ENCODE results near the gene SYT17. TPM values are rescaled to one million over a fixed set of nuclear protein-coding genes. Genes with fewer than 3 reads are reported as not detected.

The SYT17 gene
- total and polyA plus RNA-seq, 2 experiments from 2014 or later = 6.7 to 6.9 TPM

DNA sequence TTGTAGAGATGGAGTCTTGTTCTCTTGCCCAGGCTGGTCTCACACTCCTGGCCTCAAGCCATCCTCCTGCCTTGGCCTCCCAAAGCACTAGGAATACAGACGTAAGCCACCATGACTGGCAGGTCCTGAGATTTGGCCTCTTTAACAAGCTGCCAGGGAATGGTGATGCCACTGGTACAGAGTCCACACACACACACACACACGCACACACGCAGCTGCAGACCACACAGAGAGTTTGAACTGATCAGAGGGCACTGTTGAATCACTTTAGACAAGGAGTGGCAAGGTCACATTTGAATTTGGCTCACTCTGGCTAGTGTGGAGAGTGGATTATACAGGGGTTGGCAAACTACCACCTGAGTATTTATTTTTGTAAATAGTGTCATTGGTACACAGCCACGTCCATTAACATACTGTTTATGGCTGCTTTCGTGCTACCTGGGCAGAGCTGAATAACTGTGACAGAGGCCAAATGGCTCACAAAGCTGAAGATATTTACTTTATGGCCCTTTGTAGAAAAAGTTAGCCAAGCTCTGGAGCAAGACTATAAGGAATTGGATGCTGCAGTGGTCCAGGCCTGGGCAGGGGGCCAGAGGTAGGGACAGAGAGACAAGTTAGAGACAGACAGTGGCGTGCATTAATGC is 44.4 kb upstream of the SYT17 start:
- no peak overlapping the region for H2AFZ ChIP-seq
- H3K9me3 ChIP-seq (ENCODE audit: low read depth) = no peaks in the 10 kb centered on the region
- 75% methylated on average over 6 of the region's 6 CpGs for WGBS (ENCODE audit: low lambda C conversion rate, missing lambda C conversion rate)
- no peak overlapping the region for H3K4me3 ChIP-seq
- H3K4me1 ChIP-seq (ENCODE audit: insufficient read depth) = peaks cover 6% of the 10 kb centered on the region
- no peaks in the 10 kb centered on the region for H3K9me2 ChIP-seq (replicated peaks; ENCODE audit: insufficient read depth)
- peak; percentile 35 for DNase-seq (ENCODE audit: low spot score)
- H3K27ac ChIP-seq = peak overlapping the region; percentile 2
- H3K27me3 ChIP-seq = no peaks in the 10 kb centered on the region
- peaks cover 10% of the 10 kb centered on the region for H3K79me2 ChIP-seq
- H3K4me2 ChIP-seq = no peak overlapping the region
- H3K36me3 ChIP-seq (replicated peaks; ENCODE audit: insufficient read depth, low read depth) = no peaks in the 10 kb centered on the region
- H4K20me1 ChIP-seq (ENCODE audit: insufficient read depth, poor library complexity, severe bottlenecking) = peaks cover 3% of the 10 kb centered on the region
- TF ChIP-seq EZH2 (IDR thresholded peaks at IDR 0.05; ENCODE audit: borderline replicate concordance) = no peak
- TF ChIP-seq EZH2phosphoT487 (IDR thresholded peaks at IDR 0.05; ENCODE audit: low read depth, severe bottlenecking, unreplicated experiment) = no peak
- TF ChIP-seq, protein P1, sequence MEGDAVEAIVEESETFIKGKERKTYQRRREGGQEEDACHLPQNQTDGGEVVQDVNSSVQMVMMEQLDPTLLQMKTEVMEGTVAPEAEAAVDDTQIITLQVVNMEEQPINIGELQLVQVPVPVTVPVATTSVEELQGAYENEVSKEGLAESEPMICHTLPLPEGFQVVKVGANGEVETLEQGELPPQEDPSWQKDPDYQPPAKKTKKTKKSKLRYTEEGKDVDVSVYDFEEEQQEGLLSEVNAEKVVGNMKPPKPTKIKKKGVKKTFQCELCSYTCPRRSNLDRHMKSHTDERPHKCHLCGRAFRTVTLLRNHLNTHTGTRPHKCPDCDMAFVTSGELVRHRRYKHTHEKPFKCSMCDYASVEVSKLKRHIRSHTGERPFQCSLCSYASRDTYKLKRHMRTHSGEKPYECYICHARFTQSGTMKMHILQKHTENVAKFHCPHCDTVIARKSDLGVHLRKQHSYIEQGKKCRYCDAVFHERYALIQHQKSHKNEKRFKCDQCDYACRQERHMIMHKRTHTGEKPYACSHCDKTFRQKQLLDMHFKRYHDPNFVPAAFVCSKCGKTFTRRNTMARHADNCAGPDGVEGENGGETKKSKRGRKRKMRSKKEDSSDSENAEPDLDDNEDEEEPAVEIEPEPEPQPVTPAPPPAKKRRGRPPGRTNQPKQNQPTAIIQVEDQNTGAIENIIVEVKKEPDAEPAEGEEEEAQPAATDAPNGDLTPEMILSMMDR (IDR thresholded peaks at IDR 0.05; ENCODE audit: poor library complexity) = no peak

DNA sequence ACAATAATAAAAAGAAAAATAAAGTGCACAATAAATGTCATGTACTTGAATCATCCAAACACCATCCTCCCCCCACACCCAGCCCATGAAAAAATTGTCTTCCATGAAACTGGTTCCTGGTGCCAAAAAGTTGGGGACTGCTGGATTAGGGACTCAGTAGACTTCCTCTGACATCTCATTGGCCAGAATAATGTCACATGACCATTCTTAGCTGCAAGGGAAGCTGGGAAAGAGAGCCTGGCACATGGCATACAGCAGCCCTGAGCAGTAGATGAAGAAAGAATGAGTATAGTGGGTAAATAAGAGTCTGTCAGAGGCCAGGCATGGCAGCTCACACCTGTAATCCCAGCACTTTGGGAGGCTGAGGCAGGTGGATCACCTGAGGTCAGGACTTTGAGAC is 41.7 kb upstream of the SYT17 start:
- DNase-seq (ENCODE audit: low spot score) = no peak
- H3K79me2 ChIP-seq = no peaks in the 10 kb centered on the region
- H3K9me2 ChIP-seq (replicated peaks; ENCODE audit: insufficient read depth) = no peaks in the 10 kb centered on the region

DNA sequence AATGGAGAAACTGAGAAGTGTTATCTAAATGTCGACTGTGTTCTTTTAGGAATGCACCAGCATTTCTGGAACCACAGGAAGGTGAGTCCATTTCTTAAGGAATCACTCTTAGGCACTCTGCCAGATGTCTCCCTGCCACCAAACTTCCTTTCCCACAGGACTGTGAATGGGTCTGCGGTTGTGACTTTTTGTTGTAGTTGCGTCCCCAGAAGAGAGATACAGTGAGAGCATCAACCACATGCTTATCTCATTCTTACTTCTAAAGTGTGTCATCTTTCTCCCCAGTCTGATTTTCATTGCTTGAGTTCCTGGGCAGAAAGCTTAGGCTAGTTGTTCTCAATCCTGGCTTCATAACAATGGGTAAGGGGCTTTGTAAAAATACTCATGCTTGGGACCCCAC is 40.8 kb upstream of the SYT17 start:
- Histone ChIP-seq H4K20me1 (ENCODE audit: insufficient read depth, poor library complexity, severe bottlenecking) (no peaks in the 10 kb centered on the region), H3K36me3 (replicated peaks; ENCODE audit: insufficient read depth, low read depth) (no peaks in the 10 kb centered on the region), H3K79me2 (no peaks in the 10 kb centered on the region), H3K27me3 (no peaks in the 10 kb centered on the region), H3K27ac (no peak overlapping the region), H2AFZ (no peak overlapping the region), H3K4me2 (no peak overlapping the region), H3K4me1 (ENCODE audit: insufficient read depth) (peaks cover 18% of the 10 kb centered on the region), H3K4me3 (no peak overlapping the region), H3K9me3 (ENCODE audit: low read depth) (no peaks in the 10 kb centered on the region), H3K9me2 (replicated peaks; ENCODE audit: insufficient read depth) (no peaks in the 10 kb centered on the region)
- WGBS (ENCODE audit: low lambda C conversion rate, missing lambda C conversion rate) = 94% methylated on average over 3 of the region's 3 CpGs
- no peak for TF ChIP-seq EZH2 (IDR thresholded peaks at IDR 0.05; ENCODE audit: borderline replicate concordance)
- no peak for TF ChIP-seq EZH2phosphoT487 (IDR thresholded peaks at IDR 0.05; ENCODE audit: low read depth, severe bottlenecking, unreplicated experiment)
- TF ChIP-seq, protein P1 (IDR thresholded peaks at IDR 0.05; ENCODE audit: poor library complexity) = no peak
- no peak for DNase-seq (ENCODE audit: low spot score)

More for the DNA sequence above, 41.7 kb upstream of the SYT17 start:
- Histone ChIP-seq H2AFZ (no peak overlapping the region), H3K27me3 (no peaks in the 10 kb centered on the region), H4K20me1 (ENCODE audit: insufficient read depth, poor library complexity, severe bottlenecking) (no peaks in the 10 kb centered on the region), H3K36me3 (replicated peaks; ENCODE audit: insufficient read depth, low read depth) (no peaks in the 10 kb centered on the region), H3K4me3 (no peak overlapping the region), H3K4me2 (no peak overlapping the region), H3K27ac (no peak overlapping the region), H3K9me3 (ENCODE audit: low read depth) (no peaks in the 10 kb centered on the region), H3K4me1 (ENCODE audit: insufficient read depth) (peaks cover 10% of the 10 kb centered on the region)
- TF ChIP-seq, protein P1 (IDR thresholded peaks at IDR 0.05; ENCODE audit: poor library complexity) = no peak
- TF ChIP-seq EZH2 (IDR thresholded peaks at IDR 0.05; ENCODE audit: borderline replicate concordance) (no peak), EZH2phosphoT487 (IDR thresholded peaks at IDR 0.05; ENCODE audit: low read depth, severe bottlenecking, unreplicated experiment) (no peak)

Measured in hepatocyte (in vitro differentiated cells).